HUES48 (cell line): ENCODE results near the gene RASA3.

Source experiments
- H3K27ac ChIP-seq: one replicate; pipeline ENCODE4 v1.7.0; 2013; ENCODE audit warnings: low read depth, low read length, inconsistent platforms
- H3K27me3 ChIP-seq: 2 replicates; pipeline ENCODE4 v1.6.1; 2013; ENCODE audit warnings: mild to moderate bottlenecking, low read length; ENCODE audit not compliant: control insufficient read depth, insufficient read depth
- H3K36me3 ChIP-seq: 2 replicates; pipeline ENCODE4 v1.6.1; 2013; ENCODE audit warnings: low read length; ENCODE audit not compliant: control insufficient read depth, insufficient read depth
- H3K4me1 ChIP-seq: 2 replicates; pipeline ENCODE4 v1.6.1; 2013; ENCODE audit warnings: mild to moderate bottlenecking, low read length; ENCODE audit not compliant: control insufficient read depth, insufficient read depth
- H3K4me3 ChIP-seq: 2 replicates; pipeline ENCODE4 v1.5.1; 2013; ENCODE audit warnings: mild to moderate bottlenecking, low read depth, low read length
- H3K9ac ChIP-seq: 2 replicates; pipeline ENCODE4 v1.6.1; 2013; ENCODE audit warnings: mild to moderate bottlenecking, low read depth, low read length, moderate library complexity
- H3K9me3 ChIP-seq: 2 replicates; pipeline ENCODE4 v1.6.1; 2013; ENCODE audit warnings: low read length; ENCODE audit not compliant: control insufficient read depth, insufficient read depth

RASA3 gene

DNA sequence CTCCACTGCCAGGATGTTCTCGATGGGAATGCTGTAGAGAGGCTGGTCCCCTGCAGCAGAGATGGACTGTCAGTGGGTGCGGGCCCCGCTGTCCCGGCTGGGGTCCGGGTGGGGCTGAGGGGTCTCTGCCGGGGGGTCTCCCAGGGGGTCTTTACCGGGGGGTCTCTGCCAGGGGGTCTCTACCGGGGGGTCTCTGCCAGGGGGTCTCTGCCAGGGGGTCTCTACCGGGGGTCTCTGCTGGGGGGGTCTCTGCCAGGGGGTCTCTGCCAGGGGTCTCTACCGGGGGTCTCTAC, 132.9 kb downstream of the RASA3 start:
- Histone ChIP-seq H3K4me1 (no peaks in the 10 kb centered on the region), H3K9me3 (no peaks in the 10 kb centered on the region), H3K9ac (no peak overlapping the region), H3K4me3 (no peak overlapping the region), H3K27me3 (no peaks in the 10 kb centered on the region), H3K36me3 (peaks cover 6% of the 10 kb centered on the region; the same call in 1 of the 2 replicates), H3K27ac (no peak overlapping the region)

DNA sequence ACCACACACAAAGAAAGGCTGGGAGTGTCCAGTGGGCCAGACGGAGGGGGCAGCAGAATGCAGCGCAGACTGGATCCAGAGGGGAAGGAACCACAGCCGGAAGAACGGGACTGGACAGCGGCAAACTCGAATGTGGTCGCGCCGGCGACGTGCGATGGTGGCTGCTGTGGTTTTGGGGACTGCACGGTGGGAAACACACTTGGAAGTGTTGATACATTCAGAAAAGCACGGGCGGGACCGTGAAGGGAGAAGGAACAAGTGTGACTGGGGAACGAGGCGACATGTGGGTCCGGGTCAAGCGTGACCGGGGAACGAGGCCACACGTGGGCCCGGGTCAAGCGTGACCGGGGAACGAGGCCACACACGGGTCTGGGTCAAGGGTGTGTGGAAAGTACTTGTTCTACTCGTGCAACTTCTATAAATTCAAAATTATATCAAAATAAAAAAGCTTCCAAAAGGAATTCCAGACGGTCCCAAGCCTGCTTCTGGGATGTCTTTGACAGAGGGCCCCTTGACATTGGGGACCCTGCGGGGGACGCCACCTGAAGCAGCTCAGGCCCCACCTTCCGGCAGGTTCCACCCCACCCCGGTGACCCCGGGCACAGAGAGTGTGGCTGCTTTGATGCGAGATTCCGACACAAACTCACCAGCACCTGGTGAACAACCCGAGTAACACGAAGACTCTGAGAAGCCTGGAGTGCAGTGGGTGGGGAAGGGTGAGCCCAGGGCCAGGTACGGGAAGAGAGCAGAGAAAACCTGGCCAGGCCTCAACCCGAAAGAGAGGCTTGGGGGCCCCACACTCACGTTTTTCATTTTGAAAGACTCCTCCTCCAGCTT, 133.4 kb downstream of the RASA3 start:
- Histone ChIP-seq H3K36me3 (peaks cover 6% of the 10 kb centered on the region; the same call in 1 of the 2 replicates), H3K9ac (no peak overlapping the region), H3K27ac (no peak overlapping the region), H3K4me1 (no peaks in the 10 kb centered on the region), H3K9me3 (no peaks in the 10 kb centered on the region), H3K27me3 (no peaks in the 10 kb centered on the region), H3K4me3 (no peak overlapping the region)

DNA sequence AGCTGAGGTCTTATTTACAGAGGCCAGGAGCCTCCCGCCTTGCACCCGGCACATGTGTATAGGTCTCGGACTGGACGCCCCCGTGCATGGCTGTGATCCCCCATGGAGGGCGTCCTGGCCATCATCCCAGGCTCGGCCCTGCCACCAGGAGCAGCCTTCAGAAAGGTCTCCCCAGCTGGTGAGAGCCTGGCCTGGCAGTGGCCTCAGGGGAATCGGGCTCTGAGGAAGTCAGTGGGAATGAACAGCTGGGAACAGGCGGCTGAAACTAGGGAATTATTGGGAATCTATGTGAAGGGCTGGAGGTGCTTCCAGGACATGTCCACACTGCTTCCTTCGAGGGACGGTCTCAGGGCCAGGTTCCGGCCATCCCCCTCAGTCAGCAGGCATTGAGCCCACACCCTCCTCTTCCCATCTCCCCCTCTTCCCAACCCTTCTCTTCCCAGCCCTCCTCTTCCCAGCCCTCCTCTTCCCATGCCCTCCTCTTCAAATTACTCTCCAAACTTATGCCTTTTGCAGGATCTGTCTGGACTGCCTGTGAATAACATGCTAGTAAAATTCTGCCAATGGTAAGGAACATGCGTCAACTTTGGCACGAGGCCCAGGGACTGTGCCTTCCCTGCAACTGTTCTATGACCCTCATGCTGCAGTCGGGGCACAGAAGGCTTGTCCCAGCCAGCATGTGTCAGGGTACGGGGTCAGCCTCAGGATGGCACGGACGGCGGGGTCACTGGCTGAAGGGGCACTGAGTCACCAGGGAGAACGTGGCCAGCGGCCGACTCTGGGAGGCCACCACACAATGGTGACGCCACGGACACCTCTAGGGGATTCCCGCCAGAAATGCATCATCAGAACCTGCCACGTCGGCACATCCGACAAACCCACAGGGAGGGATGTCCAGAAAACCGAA, 134.3 kb downstream of the RASA3 start:
- Histone ChIP-seq H3K27me3 (no peaks in the 10 kb centered on the region), H3K4me3 (no peak overlapping the region), H3K4me1 (no peaks in the 10 kb centered on the region), H3K9me3 (no peaks in the 10 kb centered on the region), H3K9ac (no peak overlapping the region), H3K27ac (no peak overlapping the region), H3K36me3 (peaks cover 6% of the 10 kb centered on the region; the same call in 1 of the 2 replicates)

DNA sequence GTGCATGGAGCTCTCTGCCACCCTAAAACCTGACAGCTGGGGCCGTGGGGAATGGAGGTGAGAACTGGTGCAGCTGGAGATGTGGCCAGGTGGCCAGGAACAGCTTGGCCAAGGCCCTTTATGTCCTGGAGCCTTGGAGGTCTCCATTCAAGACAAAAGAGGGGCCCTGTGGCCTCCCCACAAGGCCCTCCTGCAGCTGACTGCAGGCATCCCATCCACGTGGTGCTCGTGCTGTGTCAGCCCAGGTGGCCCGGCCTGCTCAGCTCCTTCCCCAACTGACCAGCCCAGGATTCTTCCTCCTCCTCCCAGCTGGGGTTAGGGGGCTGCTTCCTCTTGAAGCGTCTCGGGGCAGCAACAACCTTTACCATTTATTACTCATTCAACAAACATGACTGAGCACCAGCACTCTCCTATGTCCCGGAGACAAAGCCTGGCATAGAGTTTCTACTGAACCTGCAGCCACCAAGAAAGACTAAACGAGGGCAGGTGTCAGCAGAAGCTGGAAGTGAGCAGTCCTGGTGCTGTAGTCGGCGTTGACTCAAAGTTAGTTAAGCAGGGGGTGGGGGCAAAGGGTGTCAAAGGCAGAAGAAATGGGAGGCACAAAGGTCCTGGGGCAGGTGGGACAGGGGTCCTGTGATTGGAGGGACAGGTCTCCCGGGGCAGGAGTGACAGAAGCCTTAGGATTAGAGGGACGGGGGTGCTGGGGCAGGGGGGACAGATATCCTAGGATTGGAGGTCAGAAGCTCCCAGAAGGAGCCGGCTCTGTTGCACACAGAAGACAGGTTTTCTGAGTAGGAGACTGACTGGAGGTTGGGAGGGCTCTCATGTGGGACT, 135.3 kb downstream of the RASA3 start:
- no peak overlapping the region for H3K9ac ChIP-seq
- no peaks in the 10 kb centered on the region for H3K4me1 ChIP-seq
- H3K27ac ChIP-seq = no peak overlapping the region
- no peaks in the 10 kb centered on the region for H3K9me3 ChIP-seq
- H3K4me3 ChIP-seq = no peak overlapping the region
- H3K36me3 ChIP-seq = peaks cover 10% of the 10 kb centered on the region; the same call in 1 of the 2 replicates
- H3K27me3 ChIP-seq = no peaks in the 10 kb centered on the region

DNA sequence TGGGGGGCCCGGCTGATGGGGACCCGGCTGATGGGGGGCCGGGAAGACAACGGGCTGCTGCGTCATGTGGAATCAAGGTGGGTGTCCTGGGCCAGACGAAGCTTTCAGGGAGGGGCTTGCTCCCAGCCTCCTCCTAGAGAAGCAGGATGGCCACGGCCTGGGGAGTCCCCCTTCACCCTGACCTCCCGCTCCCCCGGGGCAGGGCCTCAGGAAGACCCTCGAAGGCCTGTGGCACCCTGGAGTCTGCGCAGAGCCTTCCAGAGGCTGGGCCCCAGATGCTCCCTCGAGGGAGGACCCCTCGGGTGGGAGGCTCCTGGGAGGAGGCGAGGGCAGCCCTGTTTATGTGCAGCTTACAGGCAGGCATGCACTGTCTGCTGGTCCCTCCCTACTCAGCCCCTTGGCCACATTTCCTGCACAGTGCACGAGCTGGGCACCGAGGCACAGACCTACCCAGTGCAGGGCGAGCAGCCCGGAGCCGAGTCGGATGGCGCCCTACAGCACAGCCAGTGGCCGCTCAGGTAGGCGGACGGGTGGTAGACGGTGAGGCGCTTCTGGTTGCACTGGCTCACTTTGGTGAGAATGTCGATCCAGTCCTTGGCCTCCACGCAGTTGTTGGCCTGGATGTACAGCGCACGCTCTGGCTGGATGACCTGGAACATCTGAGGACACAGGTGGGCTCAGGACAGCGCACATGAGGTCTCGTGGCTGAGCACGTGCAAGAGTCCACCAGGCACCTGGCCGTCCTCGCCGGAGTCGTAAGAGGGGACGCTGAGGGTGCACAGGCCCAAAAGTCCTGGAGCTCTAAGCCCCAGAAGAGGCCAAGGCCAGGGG, 136.1 kb downstream of the RASA3 start:
- no peak overlapping the region for H3K9ac ChIP-seq
- H3K4me1 ChIP-seq = no peaks in the 10 kb centered on the region
- no peak overlapping the region for H3K4me3 ChIP-seq
- H3K36me3 ChIP-seq = peaks cover 14% of the 10 kb centered on the region; the same call in 1 of the 2 replicates
- no peaks in the 10 kb centered on the region for H3K9me3 ChIP-seq
- no peaks in the 10 kb centered on the region for H3K27me3 ChIP-seq
- H3K27ac ChIP-seq = no peak overlapping the region

DNA sequence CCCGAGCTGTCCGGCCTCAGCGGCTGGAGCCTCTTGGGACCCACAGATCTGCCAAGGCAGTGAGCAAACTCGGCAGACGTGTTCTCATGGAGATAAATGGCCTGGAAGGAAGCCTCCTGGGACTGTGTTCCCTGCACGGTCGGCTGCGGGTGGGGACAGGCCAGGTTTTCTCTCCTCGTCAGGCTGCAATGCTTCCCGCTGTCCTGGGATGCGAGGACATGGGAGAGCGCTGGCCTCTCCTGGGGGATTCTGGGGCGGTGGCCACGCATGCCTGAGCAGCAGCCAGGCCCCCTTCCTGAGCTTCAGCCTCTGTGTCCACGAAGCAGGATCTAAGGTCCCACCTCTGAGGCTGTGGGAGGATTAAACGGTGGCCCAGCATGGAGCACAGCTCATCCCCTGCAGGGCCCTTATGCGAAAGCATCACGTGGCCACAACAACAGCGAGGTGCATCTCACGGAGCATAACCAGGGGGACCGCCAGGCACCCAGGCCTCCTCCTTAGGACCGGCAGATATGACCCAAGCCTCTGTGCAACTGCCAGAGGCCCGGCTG, 137.3 kb downstream of the RASA3 start:
- H3K4me3 ChIP-seq = no peak overlapping the region
- no peak overlapping the region for H3K27ac ChIP-seq
- no peak overlapping the region for H3K9ac ChIP-seq
- no peaks in the 10 kb centered on the region for H3K4me1 ChIP-seq
- peaks cover 25% of the 10 kb centered on the region for H3K36me3 ChIP-seq
- H3K9me3 ChIP-seq = peaks cover 6% of the 10 kb centered on the region
- no peaks in the 10 kb centered on the region for H3K27me3 ChIP-seq

DNA sequence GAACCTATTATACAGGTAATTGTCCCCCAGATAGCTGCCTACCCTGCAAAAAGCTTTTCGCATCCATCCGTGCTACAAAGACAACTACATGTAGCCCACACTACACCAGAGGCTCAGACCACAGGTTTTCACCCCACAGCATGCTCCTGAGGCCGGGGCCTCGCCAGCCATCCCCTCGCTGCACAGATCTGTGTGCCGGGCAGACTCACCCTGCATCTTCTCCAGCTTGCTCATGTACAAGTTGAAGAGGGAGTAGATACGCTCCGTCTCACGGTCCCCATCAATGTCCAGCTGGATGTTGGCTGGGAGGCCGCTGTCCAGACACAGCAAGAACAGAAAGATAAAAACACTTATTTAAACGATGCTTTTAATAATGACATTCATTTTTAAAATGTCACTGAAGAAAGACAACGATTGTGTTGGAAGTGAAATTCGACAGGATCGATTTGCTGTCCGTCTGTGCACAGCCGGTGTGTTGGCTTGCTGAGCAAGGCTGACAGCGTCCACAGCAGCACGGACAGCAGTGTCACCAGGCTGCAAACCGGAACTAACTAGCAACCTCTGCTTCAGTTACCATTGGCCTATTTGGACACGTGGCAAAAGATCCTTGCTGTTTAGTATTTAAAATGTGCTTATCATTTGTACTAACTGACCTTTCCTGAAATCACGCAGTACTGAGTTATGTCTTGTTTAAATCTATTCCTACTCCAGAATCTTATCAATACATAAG, 140.0 kb downstream of the RASA3 start:
- Histone ChIP-seq H3K27me3 (no peaks in the 10 kb centered on the region), H3K9ac (no peak overlapping the region), H3K9me3 (peaks cover 8% of the 10 kb centered on the region), H3K4me3 (no peak overlapping the region), H3K4me1 (no peaks in the 10 kb centered on the region), H3K36me3 (peaks cover 30% of the 10 kb centered on the region), H3K27ac (no peak overlapping the region)

DNA sequence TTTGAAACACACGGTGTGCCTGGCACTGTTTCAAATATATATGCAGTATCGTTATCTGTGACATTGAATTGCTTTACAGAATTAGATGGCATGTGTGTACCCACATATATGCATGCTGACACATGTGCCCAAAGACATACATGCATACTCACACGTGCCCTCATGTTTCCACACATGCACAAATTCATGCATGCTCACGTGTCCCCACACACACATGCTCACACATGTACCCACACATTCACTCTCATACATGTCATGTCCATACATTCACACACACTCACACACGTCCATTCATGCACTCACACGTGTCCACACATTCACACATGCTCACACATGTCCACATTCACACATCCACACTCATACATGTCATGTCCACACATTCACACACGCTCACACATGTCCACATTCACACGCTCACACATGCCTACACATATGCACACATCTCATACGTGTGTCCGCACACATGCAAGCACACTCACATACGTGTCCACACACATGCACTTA, 140.7 kb downstream of the RASA3 start:
- Histone ChIP-seq H3K27ac (no peak overlapping the region), H3K4me1 (no peaks in the 10 kb centered on the region), H3K36me3 (peaks cover 29% of the 10 kb centered on the region), H3K27me3 (no peaks in the 10 kb centered on the region), H3K4me3 (no peak overlapping the region), H3K9me3 (peaks cover 8% of the 10 kb centered on the region), H3K9ac (no peak overlapping the region)

DNA sequence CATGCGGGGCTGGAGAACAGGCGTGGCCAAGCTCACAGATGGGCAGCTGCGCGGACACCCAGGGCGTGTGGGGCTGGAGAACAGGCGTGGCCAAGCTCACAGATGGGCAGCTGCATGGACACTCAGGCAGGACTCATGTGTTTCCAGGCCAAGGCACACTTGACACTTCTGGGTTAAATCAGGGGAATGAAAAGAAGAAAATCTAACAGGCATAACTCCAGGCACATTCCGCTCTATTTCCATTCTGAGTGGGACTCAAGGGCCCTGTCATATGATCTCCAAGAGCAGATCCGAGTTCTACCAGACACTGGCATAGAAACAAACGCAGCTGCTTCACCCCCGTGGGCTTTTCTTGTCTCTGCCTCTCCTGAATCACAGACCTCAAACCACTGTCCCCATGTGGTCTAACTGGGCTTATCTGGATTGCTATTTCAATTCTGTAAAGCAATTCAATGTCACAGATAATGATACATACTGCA, 141.2 kb downstream of the RASA3 start:
- Histone ChIP-seq H3K4me3 (no peak overlapping the region), H3K9me3 (peaks cover 8% of the 10 kb centered on the region), H3K9ac (no peak overlapping the region), H3K36me3 (peaks cover 24% of the 10 kb centered on the region), H3K4me1 (no peaks in the 10 kb centered on the region), H3K27ac (no peak overlapping the region), H3K27me3 (no peaks in the 10 kb centered on the region)
